Kidney epithelial cell (primary cell): ENCODE results near the gene PPP4C. TPM values are rescaled to one million over a fixed set of nuclear protein-coding genes. Genes with fewer than 3 reads are reported as not detected.

Source experiments
- DNase-seq: peaks from one replicate; pipeline ENCODE4 v3.0.0-alpha.2; 2010; ENCODE audit warnings: low read depth
- H3K27me3 ChIP-seq: 2 replicates; pipeline ENCODE4 v1.6.0; 2011; ENCODE audit warnings: low read length; ENCODE audit not compliant: control insufficient read depth, insufficient read depth
- H3K36me3 ChIP-seq: 2 replicates; pipeline ENCODE4 v1.5.1; 2011; ENCODE audit warnings: low read length; ENCODE audit not compliant: control insufficient read depth, insufficient read depth
- H3K4me3 ChIP-seq: 2 replicates; pipeline ENCODE4 v1.5.1; 2011; ENCODE audit warnings: low read depth, mild to moderate bottlenecking, control low read depth, low read length
- CTCF ChIP-seq: IDR thresholded peaks from 2 replicates; pipeline ENCODE4 v1.5.1; 2011; ENCODE audit warnings: mild to moderate bottlenecking, moderate library complexity, low read length, control low read depth, inconsistent platforms; ENCODE audit not compliant: insufficient read depth, poor library complexity, severe bottlenecking
- total RNA-seq: library from RNA; depleted of rRNA; stranded (reverse); fragments of >200 nt; gene quantifications from 2 replicates; pipeline ENCODE4 v1.2.3, GENCODE V29; 2015

The PPP4C gene
- total RNA-seq, result 126 and 139 TPM in 2 replicates

DNA sequence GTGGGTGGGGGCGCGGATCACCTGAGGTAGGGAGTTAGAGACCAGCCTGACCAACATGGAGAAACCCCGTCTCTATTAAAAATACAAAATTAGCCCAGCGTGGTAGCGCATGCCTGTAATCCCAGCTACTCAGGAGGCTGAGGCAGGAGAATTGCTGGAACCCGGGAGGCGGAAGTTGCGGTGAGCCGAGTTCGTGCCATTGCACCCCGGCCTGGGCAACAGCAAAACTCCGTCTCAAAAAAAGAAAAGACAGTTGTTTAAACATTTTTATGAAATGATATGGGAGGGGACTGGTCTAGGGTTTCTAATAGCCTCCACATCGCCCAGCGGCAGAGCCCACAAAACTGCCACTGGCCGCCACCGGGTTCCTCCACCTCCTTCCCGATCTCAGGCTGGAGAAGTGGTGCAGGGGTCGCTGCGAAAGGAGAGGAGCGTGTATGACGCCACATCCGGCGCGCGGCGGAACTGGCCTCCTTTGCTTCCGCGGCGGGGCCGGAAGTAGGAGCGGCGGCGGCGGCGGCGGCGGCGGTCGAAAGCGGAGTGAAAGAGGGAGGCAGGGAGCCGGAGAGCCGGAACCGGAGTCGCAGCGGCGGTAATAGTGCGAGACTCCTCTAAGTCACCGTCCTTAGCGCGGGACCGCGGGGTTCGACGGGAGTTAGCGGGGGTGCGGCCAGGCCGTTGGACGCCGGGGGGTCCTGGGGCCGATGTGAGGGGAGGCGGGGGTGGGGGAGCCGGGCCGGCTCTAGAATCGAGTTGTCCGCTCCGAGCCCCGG lies at the start of gene PPP4C:
Gene PPP4C, plus strand, starts transcription at position 492 of the 773 bp plus-strand sequence. CDS start 384 bp downstream, outside the sequence.
- peaks cover 2% of the 10 kb centered on the region for H3K36me3 ChIP-seq
- peak within 1 kb of the TSS; percentile 85 for H3K4me3 ChIP-seq
- no peak for TF ChIP-seq CTCF
- no peaks in the 10 kb centered on the region for H3K27me3 ChIP-seq
- peak; percentile 35 for DNase-seq

- peaks cover 55% of the 10 kb centered on the region for H3K27me3 ChIP-seq
- no peak overlapping the region for H3K4me3 ChIP-seq
- TF ChIP-seq CTCF, result no peak
- DNase-seq, result no peak
- no peaks in the 10 kb centered on the region for H3K36me3 ChIP-seq
Observed at GRCh38 chr16:30026449-30026848, 49.3 kb upstream of the PPP4C start.

DNA sequence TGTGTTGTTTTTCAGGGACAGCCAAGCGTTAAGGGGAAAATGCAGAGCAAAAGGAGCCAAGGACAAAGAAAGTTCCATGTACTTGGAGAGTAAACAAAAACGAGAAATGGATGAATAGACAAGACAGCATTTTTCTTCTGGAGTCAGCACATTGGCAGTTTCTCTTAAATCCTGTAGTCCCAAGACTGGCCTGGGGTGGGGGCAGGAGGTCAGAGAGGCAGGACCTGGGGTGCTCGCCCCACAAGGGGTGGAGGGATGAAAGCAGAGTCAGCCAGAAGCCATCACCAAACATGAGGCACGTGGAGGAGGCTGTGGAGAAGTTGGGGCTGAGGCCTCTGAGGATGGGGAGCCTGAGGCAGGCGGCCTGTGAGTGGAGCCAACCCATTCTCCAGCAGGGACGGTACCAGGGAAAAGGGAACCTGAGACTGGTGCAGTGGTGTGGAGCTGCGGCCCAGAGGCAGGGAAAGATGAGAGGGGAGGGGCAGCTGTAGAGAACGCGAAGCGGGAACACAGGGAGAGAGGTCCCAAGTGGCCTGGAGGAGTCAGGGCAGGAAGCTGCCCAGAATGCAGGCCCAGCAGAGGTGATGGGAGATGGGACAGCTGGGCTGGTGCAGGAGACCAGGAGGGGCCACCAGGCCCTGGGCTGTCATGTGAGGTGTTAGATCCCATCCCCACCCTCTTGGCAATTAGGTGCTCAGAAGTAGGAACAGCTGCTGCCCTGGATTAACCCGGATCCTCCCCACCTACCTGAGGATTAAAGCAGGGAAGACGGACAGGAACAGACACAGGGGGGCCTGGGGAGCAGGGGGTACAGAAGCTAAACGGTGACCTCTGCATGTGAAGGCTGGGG lies 48.0 kb upstream of the PPP4C start:
- Histone ChIP-seq H3K4me3 (no peak overlapping the region), H3K36me3 (no peaks in the 10 kb centered on the region), H3K27me3 (peaks cover 62% of the 10 kb centered on the region)
- DNase-seq, result no peak
- no peak for TF ChIP-seq CTCF

- TF ChIP-seq CTCF, result no peak
- DNase-seq, result no peak
- no peak overlapping the region for H3K4me3 ChIP-seq
- H3K36me3 ChIP-seq, result no peaks in the 10 kb centered on the region
- peaks cover 65% of the 10 kb centered on the region for H3K27me3 ChIP-seq
Observed at GRCh38 chr16:30028438-30029076, 47.2 kb upstream of the PPP4C start.

- DNase-seq, result no peak
- no peak overlapping the region for H3K4me3 ChIP-seq
- H3K36me3 ChIP-seq, result no peaks in the 10 kb centered on the region
- H3K27me3 ChIP-seq, result peaks cover 63% of the 10 kb centered on the region
- no peak for TF ChIP-seq CTCF
Observed at GRCh38 chr16:30030011-30030685, 45.6 kb upstream of the PPP4C start.
